Spleen (tissue), 11 donors: ENCODE data around the gene PRM3. TPM values are rescaled to one million over a fixed set of nuclear protein-coding genes. Genes with fewer than 3 reads are reported as not detected.
A peak's percentile ranks its signal among the peaks of the same experiment; 100 is the strongest.

ENCODE experiments used
- DNase-seq: peaks from one replicate; pipeline ENCODE4 v3.0.0-alpha.2; 2020
- H3K27ac ChIP-seq, 8 donors: fragments of 200-600 bp; sonication (generic) in 7 of 8; 1 replicate in 4 of 8; 2 replicates in 4 of 8; pipeline versions ENCODE4 v1.5.0 to v1.8.0; 2016 to 2021; ENCODE audit warnings: inconsistent platforms in 4 of 8, mild to moderate bottlenecking in 4 of 8, moderate library complexity in 1 of 8
- H3K27me3 ChIP-seq, 7 donors: fragments of 200-600 bp; sonication (generic) in 6 of 7; replicated peaks in 1 of 7; 1 replicate in 4 of 7; 2 replicates in 3 of 7; pipeline versions ENCODE4 v1.5.0 to v1.8.0; 2016 to 2021; ENCODE audit warnings: inconsistent platforms in 3 of 7, mild to moderate bottlenecking in 1 of 7
- H3K36me3 ChIP-seq, 6 donors: fragments of 200-600 bp; sonication (generic) in 5 of 6; 1 replicate in 4 of 6; 2 replicates in 2 of 6; pipeline versions ENCODE4 v1.5.0 to v1.8.0; 2016 to 2021; ENCODE audit warnings: inconsistent platforms in 2 of 6
- H3K4me1 ChIP-seq, 6 donors: fragments of 200-600 bp; sonication (generic) in 5 of 6; 1 replicate in 3 of 6; 2 replicates in 3 of 6; pipeline versions ENCODE4 v1.5.0 to v1.8.0; 2016 to 2021; ENCODE audit warnings: inconsistent platforms in 3 of 6
- H3K4me3 ChIP-seq, 8 donors: fragments of 200-600 bp; sonication (generic) in 7 of 8; 1 replicate in 4 of 8; 2 replicates in 4 of 8; pipeline versions ENCODE4 v1.5.0 to v1.8.0; 2016 to 2021; ENCODE audit warnings: inconsistent platforms in 4 of 8, mild to moderate bottlenecking in 4 of 8, moderate library complexity in 2 of 8
- H3K9me3 ChIP-seq, 8 donors: fragments of 200-600 bp; sonication (generic) in 7 of 8; 1 replicate in 4 of 8; 2 replicates in 4 of 8; pipeline versions ENCODE4 v1.5.0 to v1.8.0; 2016 to 2021; ENCODE audit warnings: inconsistent platforms in 4 of 8
- CTCF ChIP-seq, 11 experiments: fragments of 200-600 bp in 7 of 11; fragments of 450-650 bp in 4 of 11; sonication (generic) in 4 of 11; IDR thresholded peaks in 8 of 11; conservative IDR thresholded peaks in 3 of 11; 1 replicate in 7 of 11; 2 replicates in 4 of 11; pipeline versions ENCODE4 v1.4.0 to v1.8.0; 2016 to 2021; ENCODE audit warnings: antibody characterized with exemption in 11 of 11, inconsistent platforms in 4 of 11, mild to moderate bottlenecking in 1 of 11
- POLR2A ChIP-seq, 3 donors: fragments of 450-650 bp; IDR thresholded peaks; one replicate each; pipeline ENCODE4 v1.5.1; 2017; ENCODE audit warnings: antibody characterized with exemption in 3 of 3, mild to moderate bottlenecking in 1 of 3
- POLR2AphosphoS5 ChIP-seq, 3 donors: sonication (generic); formaldehyde crosslinking; IDR thresholded peaks; one replicate each; pipeline ENCODE4 v1.5.1; 2017; ENCODE audit warnings: antibody characterized with exemption in 3 of 3
- WGBS, 5 donors: extraction: QIAGEN DNeasy Blood & Tissue Kit in 3 of 5; methylation state at CpG; one replicate each; pipeline versions ENCODE4 v1.1.5 to v1.1.7; 2013 to 2018; 5-methylcytosine and 5-hydroxymethylcytosine counted together
- intact Hi-C: fragments of 100-400 bp; cut with DNase I; formaldehyde crosslinking; loops from one replicate; pipeline ENCODE4 v1.15.0; 2023; ENCODE audit warnings: low total_unique reads
- polyA plus RNA-seq, 3 donors: library from polyadenylated mRNA; stranded (reverse); fragments of 200-250 nt; gene quantifications; one replicate each; pipeline ENCODE4 v1.2.1, GENCODE V29; 2013
- total RNA-seq, 7 donors: library from RNA; depleted of rRNA in 3 of 7; stranded (reverse); fragments of >200 nt in 3 of 7; fragmentation: NEBNext Ultra II Directional in 4 of 7; extraction: Animal tissue kit (Norgen Biotek cat#: 25700) in 4 of 7; gene quantifications; one replicate each; pipeline versions ENCODE4 v1.1.0 to v1.2.1, GENCODE V29; 2016 to 2021
- donor health status: healthy with polysubstance abuse.
- donor health status: DM: no; HTN: no; CAD: no; lungs with moderate emphysema.
- donor health status: DM: no; HTN: no; CAD: no.
- donor health status: Bipolar disorder and iron deficiency.
- donor health status: healthy.
- donor health status: DM: no; HTN: no; CAD: no.
- donor health status: DM: yes; HTN: yes; CAD: no.

PRM3 gene
- total and polyA plus RNA-seq, 10 donors = not detected

- Histone ChIP-seq H3K4me3 (peak overlapping the region in 2 of 8 donors; percentile 2 to 49), H3K27me3 (no peaks in the 10 kb centered on the region), H3K36me3 (no peaks in the 10 kb centered on the region), H3K9me3 (no peaks in the 10 kb centered on the region), H3K27ac (peak overlapping the region; percentile 70 to 89 (median 83)), H3K4me1 (peaks cover 10 to 75% (median 42%) of the 10 kb centered on the region in 6 donors)
- intact Hi-C loops = no loop called here
- DNase-seq = peak; percentile 93
- TF ChIP-seq POLR2AphosphoS5 (IDR thresholded peaks at IDR 0.05) = peak; percentile 87 to 93 (median 89)
- TF ChIP-seq CTCF (IDR thresholded peaks at IDR 0.05 in 8 of 11, conservative IDR thresholded peaks at IDR 0.05 in 3 of 11) = peak in 5 of 11 experiments; percentile 8 to 26 (median 9)
- no peak for TF ChIP-seq POLR2A (IDR thresholded peaks at IDR 0.05)
- WGBS, 5 donors = 12 to 28% (median 15%) methylated on average over 12 to 35 of the region's 35 CpGs
Observed at GRCh38 chr16:11232852-11233726, 40.3 kb downstream of the PRM3 start.

GRCh38 chr16:11232302-11232851, 41.1 kb downstream of the PRM3 start:
- Histone ChIP-seq H3K4me1 (peaks cover 10 to 68% (median 42%) of the 10 kb centered on the region in 6 donors), H3K4me3 (no peak overlapping the region), H3K27ac (peak overlapping the region; percentile 70 to 89 (median 83)), H3K27me3 (no peaks in the 10 kb centered on the region), H3K36me3 (no peaks in the 10 kb centered on the region), H3K9me3 (no peaks in the 10 kb centered on the region)
- intact Hi-C loops = no loop called here
- DNase-seq = no peak
- 60 to 83% (median 74%) methylated on average over 1 to 2 of the region's 3 CpGs for WGBS, 5 donors
- TF ChIP-seq POLR2AphosphoS5 (IDR thresholded peaks at IDR 0.05) = no peak
- no peak for TF ChIP-seq CTCF (IDR thresholded peaks at IDR 0.05 in 8 of 11, conservative IDR thresholded peaks at IDR 0.05 in 3 of 11)
- TF ChIP-seq POLR2A (IDR thresholded peaks at IDR 0.05) = no peak

GRCh38 chr16:11231367-11231970, 42.0 kb downstream of the PRM3 start:
- Histone ChIP-seq H3K4me1 (peaks cover 10 to 63% (median 39%) of the 10 kb centered on the region in 6 donors), H3K9me3 (no peaks in the 10 kb centered on the region), H3K4me3 (no peak overlapping the region), H3K36me3 (no peaks in the 10 kb centered on the region), H3K27me3 (no peaks in the 10 kb centered on the region), H3K27ac (peak overlapping the region in 7 of 8 donors; percentile 13 to 87 (median 60))
- TF ChIP-seq POLR2AphosphoS5 (IDR thresholded peaks at IDR 0.05) (peak in 1 of 3 donors; percentile 37), POLR2A (IDR thresholded peaks at IDR 0.05) (no peak), CTCF (IDR thresholded peaks at IDR 0.05 in 8 of 11, conservative IDR thresholded peaks at IDR 0.05 in 3 of 11) (no peak)
- no peak for DNase-seq
- intact Hi-C loops = no loop called here
- WGBS, 5 donors = 70 to 80% (median 71%) methylated on average over 10 of the region's 10 CpGs
